Measurements from ENCODE around the gene KCNJ11.

KCNJ11 gene

DNA sequence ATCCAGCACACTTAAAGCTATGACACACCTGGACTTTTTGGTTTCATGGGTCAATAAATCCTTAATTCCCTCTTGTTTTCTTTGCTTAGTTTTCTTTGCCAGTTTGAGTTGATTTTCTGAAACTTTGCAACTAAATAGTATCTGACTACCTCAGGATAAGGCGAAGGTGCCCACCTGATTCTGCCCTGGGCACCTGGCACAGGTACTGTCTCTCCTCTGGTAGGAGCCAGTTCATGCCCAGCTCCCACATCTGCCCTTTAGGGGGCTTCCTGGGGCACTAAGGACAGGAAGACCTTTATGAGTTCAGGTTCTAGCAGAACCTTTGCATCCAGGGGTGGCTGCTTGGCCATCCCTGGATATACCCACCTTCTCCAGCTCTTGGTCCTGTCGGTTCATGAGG, 19.6 kb upstream of the KCNJ11 start:
- DNase-seq, result no peak

DNA sequence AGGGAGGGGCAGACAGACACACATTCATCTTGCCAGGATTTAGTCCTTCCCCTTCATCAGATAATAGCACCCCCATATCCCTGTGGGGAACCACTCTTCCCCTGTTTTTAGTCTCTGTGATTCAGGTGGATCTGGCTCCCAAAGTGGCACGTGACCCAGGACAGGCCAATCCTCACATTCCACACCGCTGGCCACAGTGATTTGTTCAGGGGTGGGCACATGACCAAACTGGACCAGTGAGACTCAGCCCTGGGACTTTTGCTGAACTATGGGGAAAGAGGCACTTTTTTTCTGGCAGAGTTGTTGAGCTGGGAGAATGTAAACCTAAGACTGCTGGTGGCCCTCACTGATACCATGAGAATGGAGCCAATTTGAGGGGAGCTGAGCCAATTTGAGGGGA, 19.1 kb upstream of the KCNJ11 start:
- no peak for DNase-seq

DNA sequence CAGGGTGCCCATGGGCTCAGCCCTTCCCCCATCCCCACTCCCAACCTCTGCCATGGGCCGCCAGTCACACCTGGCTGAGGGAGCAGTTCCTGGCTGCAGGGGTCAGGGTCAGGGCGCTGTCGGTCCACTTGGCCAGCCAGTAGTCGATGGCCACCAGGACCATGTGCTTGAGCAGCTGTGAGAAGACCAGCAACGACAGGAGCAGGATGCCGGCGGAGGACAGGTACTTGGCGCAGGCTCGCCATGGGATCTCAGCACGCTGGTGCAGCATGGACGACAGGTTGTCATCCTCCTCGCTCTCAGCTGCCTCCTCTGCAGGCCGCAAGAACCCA, 18.3 kb upstream of the KCNJ11 start:
- no peak for DNase-seq

DNA sequence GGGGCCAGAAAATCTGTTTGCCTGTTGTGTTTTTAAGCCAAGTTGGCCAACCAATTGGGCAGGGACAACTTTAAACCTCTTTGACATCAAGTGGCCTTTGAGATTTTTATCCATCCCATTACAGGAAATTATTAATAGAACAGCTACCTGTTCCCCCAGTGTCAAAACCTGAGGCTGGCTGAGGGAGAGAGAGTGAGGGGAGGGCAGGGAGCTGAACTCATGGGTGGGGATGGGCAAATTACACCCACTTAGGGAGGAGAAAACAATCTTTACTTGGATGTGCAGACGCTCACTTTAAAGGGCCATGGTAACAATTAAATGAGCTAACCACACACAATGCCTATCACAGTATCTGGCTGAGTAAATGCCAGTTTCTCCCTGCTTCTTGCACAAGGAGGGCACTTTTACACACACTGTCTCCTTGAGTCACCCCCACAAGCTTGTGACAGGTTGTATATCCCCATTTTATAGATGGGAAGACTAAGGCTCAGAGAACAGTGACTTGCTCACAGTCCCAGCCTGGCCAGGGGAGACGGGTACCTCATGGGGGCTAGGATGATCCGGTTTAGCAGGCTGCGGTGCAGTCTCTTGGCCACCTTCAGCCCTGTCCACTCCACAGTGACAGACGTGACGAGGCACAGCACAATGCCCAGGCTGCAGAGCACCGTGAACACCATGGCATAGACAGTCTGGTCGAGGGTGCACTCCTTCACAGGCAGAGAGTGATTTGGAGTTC, 17.8 kb upstream of the KCNJ11 start:
- no peak for DNase-seq

DNA sequence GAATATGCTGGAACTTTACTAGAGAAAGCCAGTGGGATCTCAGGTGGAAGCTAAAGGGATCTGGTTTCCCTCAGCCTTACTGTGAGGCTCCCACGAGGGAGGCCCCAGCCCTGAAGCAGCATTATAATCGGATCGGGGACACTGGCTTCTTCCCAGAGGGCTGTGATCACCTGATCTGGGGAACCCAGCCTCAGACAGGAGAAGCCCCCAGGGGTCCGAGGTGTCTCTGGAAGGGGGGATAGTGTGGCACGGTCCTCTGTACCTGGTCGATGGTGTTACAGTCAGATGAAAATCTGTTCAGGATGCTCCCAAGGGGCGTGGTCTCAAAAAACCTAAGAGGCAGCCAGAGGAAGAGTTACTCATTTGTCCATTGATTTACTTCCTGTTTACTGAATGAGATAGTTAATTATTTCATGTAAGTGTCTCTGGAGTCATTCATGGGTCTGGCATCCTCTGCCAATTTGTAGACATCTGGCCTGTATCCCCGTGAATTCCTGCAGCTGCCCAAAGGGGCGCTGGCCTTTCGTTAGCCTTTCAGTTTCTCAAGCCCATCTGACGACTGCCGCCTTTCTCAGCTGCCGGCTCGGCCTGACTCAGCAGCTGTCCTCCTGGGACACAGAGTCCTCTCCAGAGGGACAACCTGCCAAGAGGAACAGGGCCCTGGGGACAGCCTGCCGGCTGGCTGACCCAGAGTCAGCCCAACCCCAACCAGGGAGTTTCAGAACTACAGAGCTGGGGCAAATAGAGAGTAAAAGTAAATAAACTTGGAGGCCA, 17.0 kb upstream of the KCNJ11 start:
- no peak for DNase-seq

DNA sequence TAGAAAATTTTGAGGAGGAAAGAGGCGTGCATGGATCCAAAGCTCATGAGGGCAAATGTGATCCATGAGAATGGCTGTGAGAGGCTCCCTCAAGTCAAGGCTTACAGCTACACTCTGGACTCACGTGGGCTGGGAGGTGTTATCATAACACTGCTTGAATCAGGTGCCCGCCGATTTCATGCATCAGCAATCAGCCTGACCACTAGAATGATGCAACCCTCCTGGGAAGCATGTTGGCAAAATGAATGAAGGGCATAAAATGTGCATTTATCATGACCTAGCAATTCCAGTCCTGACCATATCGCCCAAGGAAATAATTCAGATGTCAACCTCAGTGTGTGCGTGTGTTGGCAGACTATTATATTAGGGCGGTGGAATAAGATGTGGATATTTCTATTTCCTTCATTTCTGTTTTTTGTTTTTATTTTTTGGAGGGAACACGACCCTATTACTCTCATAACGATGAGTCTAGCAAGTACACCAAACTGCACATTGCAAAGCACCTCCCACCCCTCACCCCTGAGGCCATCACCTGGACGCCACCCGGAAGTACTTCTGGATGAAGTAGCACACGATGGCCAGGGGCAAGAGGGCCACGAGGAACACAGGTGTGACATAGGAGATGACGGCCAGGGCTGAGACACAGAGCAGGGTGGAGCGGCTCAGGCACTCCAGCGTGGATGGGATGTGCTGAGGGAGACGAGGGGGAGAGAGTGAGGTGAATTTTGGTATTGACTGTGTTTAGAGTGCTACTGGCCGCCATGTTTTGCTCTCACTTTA, 15.7 kb upstream of the KCNJ11 start:
- DNase-seq, result no peak

DNA sequence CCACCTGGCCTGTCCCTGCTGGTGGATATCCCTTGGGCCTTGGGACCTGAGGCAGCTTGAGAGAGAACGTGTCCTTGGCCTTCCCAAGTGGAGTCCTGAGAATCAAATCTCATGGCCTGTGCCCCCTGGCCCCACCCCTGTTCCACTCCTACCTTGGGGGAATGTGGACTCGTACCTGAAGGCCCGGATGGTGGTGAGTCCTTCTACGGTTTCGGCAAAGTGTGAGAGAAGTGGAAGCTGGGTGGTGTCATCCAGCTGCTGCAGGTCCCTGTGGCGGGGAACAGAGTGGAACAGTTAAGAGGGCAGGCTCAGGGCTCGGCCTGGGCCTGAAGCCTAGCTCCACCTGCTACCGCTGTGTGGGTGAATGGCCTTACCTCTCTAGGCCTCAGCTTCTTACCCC, 14.0 kb upstream of the KCNJ11 start:
- DNase-seq, result no peak

DNA sequence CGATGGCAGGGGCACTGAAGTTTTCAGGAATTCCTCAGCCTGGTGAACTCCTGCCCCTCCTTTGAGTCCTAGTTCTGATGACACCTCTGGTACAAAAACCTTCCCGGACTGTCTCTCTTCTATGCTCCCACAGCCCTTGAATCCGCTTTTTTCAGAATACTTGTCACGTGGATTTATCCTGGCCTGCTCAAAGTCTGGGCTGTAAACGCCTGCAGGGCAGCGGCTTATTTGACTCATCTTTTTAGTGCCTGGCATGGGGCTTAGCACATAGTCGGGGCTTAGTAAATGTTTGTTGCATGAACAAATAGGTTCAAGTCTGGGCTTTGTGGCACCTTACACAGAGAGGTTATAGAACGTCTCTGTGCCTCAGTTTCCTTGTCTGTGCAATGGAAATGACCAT, 13.4 kb upstream of the KCNJ11 start:
- DNase-seq, result no peak

DNA sequence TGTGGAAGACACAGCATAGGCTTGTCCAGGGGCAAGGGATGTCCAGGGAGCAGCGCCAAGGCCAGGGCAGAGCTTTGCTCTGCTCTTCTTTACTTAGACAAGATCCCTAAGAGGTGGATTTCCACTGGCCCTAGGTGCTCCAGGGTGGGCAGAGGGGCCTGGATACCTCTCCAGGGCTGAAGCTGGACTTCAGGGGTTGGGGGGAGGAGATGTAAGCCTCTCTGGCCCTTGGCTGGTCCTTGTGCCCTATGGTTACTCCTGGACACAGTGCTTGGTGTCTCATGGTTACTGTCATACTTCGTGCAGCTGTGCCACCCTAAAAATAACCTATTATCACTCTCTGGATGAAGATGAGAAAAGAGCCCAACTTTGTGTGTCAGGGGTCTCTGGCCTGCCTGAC, 12.9 kb upstream of the KCNJ11 start:
- DNase-seq, result no peak

DNA sequence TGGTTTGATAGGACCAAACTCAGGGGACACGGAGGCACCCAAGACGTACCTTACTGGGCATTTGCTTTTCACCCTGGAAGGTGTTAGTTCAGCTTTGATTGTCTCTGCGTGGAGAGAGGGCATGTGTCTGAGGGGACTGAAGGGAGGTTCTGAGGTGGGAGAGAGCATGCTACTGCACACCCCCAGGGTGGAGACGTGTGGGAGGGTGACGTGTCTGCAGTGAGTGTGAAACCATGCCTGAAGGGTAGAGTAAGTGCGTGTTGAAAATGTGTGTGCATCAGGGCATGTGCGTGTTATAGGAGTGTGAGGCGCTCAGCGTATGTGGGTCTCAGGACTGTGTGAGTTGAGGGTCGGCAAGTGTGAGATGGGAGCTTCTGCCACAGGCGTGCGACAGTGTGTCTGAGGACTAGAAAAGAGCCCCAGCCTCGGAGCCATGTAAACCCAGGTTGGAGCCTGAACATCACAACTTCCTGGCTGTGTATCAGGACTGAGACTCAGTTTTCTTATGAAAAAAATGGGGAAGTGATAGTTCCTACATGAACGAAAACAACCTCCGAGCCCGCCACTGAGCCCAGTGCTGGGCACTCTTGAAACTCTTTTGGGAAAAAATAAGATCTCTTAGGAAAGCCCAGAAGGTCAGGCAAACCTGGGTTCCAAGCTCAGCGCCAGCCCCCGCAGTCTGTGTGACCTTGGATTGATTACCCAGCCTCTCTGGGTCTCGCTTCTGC, 11.8 kb upstream of the KCNJ11 start:
- no peak for DNase-seq

DNA sequence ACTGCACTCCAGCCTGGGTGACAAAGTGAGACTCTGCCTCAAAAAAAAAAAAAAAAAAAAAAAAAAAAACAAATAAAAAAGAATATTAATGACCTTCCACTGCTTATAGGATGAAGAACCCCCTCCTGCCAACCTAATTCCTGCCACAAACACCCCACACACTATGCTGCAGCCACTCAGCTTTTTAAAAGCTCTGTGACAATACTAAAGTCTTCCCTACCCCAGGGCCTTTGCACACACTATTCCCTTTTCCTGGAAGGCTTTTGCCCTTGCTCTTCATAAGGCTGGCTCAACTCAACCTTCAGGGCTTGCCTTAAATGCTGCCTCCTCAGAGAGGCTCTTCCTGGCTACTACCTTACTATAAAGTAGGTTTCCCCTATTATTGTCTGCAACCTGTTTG, 10.8 kb upstream of the KCNJ11 start:
- DNase-seq, result no peak

DNA sequence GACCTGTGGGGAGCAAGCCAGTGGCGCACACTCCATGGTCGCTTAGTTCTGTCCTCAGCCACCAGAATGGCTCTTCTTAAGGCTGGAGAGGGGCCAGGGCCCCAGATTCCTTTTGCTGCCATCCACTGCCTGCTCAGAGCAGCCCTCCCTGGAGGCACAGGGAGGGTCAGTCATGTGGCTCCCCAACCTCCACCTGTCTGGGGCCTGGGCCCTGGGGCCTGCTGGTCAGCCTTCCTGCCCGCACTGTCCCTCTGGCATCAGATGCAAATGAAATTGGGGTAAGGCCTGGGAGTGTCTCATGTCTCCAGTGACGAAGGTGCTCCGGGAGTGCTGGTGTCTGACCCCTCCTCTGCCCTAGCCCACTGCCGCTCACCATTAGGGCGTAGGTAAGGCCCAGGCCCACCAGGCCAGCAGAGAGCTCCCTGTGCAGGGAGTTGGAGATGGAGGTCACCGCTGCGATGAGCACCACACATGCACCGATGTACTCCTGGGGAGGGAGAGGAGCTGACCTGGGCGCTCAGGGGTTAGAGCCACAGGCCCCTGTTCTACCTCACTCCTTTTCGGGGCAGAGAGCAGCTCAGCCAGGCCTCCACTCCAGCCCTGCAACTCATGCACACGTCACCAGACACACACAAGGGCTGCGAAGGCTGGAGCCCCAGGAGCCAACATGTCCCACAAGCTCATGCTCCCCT, 9.0 kb upstream of the KCNJ11 start:
- DNase-seq, result no peak

DNA sequence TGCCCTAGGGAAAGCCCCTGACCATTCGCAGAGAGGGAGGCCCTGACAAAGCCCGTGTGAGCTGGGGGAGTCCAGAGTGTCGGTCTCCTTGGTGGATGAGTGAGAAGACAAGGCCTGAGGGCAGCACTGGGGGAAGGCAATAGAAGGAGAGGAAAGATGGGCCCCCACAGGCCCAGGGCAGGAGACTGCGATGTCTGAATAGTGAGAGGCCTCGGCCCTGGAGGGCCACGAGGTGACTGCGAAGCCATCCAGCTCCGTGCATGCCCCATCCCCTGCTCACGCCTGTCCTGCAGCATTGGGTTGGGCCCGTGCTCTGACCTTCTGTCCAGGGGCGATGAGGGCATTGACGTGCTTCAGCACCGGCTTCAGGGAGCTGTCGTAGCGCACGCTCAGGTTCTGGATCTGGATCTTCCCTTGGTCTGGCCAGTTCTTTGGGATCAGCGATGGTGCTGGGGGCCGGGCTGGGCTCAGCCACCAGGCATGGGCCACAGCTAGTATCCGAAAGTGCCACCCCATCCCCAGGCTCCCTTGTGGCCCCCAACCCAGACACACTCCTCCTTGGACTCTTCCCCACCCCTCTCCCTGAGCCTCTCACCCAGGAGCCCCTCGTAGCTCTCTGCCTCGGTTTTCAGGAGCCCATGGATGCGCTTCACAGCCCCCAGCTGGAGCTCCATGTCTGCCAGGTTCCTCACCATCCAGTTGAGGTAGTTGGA, 8.3 kb upstream of the KCNJ11 start:
- no peak for DNase-seq

DNA sequence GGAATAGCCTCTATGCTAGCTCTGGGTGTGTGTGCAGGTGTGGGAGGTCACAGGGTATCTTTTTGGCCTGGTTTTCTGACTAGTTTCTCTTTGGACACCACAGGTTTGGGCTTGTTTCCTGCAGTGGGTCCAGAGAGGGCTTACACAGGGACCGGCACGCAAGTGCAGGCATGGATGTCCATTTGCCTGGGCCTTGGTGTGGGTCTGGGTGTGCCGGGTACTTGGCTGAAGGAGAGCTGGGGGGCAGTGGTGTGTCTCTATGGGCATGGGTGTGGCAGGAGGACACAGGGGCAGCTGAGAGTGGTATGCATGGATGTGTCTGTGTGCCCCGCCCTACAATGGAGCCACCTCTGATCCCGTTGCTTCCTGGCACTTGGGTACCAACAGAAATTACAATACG, 7.5 kb upstream of the KCNJ11 start:
- DNase-seq, result no peak

DNA sequence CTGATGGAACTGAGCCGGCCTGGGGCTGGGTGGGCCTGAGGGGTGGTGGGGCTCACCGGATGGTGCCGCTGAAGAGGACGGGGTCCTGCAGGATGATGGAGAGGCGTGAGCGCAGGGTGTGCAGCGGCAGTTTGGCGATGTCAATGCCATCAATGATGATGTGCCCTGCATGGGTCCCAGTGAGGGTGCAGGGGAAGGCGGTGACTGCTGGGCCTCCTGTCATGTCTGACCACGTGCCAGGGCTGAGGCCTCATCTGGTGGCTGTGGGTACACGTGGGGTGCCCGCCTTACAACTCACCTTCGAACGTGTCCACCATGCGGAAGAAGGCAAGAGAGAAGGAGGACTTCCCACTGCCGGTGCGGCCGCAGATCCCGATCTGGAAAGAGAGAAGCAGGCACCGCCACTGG, 7.1 kb upstream of the KCNJ11 start:
- DNase-seq, result no peak

DNA sequence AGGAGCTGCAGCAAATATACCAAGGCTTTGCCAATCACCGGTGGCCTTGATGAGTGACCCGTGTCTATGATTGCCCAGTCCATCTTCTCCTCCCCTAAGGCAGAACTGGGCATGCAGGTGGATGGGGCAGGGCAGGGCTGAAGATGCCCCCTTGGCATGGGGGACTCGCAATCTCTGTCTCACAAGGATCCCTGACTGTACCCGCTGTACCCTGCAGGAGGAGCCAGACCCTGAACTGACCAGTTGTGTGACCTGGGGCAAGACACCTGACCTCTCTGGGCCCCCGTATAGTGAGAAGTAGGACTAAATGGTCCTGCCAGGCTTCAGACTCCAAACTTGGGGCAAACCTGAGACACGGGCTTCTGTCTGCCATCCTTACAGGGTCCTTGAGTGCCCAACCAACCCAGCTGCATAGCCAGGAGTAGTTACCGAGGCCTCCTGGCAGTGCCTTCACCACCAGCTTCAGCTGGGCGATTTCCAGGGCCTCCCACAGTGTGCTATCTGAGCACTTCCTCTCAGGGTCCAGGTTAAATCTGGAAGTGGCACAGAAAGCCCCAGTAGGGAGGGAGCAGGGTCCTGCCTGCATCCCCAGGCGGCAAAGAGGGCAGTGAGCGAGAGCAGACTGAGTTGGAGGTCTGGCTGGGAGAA, 6.4 kb upstream of the KCNJ11 start:
- no peak for DNase-seq

DNA sequence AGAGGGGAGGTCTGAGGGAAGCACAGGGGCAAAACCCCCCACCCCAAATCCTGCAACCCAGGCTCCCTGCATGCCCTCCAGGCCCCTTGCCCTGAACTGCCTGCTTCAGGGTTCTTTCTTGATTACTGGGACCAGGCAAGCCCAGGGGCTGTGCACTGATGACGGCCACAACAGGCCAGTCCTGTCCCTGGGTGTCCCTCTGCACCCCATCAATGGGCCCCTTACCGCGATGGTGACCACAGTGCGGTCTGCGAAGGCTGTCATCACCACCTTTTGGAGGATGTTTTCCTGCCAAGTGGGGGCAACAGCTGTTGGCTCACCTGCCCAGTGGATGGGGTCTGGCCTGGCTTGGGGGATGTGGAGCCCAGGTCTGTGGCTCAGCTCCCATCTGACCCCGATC, 5.0 kb upstream of the KCNJ11 start:
- no peak for DNase-seq

DNA sequence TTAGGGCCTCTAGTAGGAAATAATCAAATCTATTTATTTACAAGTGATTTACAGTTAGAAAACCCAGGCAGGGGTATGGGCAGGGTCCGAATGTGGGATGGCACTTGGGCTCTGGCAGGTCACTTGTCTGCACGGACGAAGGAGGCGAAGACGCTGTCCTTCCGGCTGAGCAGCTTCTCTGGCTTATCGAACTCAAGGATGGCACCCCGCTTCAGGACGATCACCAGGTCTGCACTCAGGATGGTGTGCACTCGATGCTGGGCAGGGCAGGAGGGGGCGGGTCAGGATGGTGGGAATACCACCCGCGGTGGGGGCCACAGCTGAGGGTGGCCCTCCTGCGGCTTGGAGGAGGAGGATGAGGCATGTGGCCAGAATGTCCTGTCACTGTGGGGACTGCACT, 4.4 kb upstream of the KCNJ11 start:
- no peak for DNase-seq

DNA sequence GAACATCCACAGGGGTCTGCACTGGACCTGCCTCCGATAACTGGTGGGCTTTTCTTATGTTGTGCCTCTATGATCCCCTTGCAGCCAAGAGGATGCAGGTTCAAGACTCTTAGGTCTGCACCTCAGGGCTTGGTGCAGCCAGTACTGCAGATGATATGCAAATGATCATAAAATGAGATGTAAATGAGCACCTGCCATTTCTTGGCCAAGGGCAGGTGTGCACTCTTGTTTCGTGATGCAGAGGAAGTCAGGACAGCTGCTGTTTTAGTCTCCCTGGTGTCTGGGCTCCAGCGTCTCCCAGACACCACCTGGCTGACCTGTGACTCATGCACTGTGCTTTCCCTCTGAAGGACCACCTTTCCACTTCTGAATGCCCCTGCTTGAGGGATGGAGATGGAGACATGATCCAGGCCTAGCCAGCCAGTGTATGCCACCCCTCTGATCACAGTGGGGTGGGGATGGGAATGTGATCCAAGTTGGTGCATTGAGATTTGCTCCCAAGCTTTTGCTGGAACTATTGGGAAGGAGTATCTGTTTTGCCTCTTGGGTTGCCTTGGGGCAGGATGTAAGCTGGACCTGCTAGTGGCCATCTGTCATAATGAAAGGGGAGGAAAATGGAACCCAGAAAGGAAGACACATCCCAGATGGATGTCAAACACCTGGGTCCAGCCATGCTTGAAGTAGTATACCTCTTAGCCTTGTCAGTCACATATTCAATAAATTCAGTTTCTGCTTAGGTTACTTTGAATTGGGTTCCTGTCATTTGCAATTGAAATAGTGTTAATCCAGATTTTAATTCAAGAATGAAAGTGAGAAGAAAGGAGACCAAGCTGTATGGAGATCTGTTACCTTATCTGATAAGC, 3.3 kb upstream of the KCNJ11 start:
- DNase-seq, result no peak

DNA sequence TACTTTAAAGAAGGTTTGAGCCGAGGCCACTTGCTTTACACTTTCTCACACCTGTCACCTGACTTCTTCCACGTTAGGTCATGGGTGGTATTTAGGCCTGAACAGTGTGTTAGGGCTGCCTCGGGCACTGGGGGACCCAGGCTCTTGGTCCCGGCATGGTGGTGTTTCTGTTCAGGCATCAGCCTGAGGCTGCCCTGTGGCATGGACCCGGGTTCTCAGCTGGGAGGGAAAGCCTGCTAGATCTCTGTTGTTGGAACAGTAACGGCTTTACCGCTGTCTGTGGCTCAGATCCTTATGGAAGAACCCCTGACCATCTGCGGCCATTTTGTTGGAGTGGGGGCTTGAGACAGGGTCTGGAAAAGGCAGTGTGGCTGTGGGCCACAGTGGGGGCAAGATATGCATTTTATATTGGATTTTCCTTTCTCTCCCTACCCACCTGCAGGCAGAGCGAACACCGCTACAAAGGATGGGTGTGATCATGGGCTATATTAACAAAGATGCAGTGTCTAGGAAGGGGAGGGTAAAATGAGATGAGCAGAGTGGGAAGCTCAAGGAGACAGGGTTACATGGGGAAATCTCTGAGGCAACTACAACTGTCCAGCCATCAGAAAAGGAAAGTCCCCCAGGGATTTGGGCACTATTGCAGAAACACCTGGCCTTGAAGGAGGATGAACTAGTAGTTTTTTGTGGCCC, 1.6 kb upstream of the KCNJ11 start:
- DNase-seq, result no peak
